Measurements from ENCODE around the gene GPX3. TPM values are rescaled to one million over a fixed set of nuclear protein-coding genes. Genes with fewer than 3 reads are reported as not detected.
A peak's percentile ranks its signal among the peaks of the same experiment; 100 is the strongest.

GPX3 gene
- total and polyA plus RNA-seq, 2 of the 13 experiments (the other 11 are each of a cell fraction or from before 2014, with no cell fraction given): 33.8 to 1,892 TPM

GRCh38 chr5:151020304-151021110, at the start of gene GPX3 (continued):
- TF ChIP-seq ZMYM4 (CRISPR knock-in tag; IDR thresholded peaks at IDR 0.05) (peak; percentile 80), ZNF407 (CRISPR knock-in tag; IDR thresholded peaks at IDR 0.05; ENCODE audit: not compliant biosample characterization) (peak; percentile 13), ZNF362 (CRISPR knock-in tag; IDR thresholded peaks at IDR 0.05; ENCODE audit: borderline replicate concordance) (no peak), CBX1 (IDR thresholded peaks at IDR 0.05; ENCODE audit: low read depth) (peak; percentile 89), BORCS8-MEF2B (CRISPR knock-in tag; IDR thresholded peaks at IDR 0.05) (peak; percentile 74), ZSCAN31 (CRISPR knock-in tag; IDR thresholded peaks at IDR 0.05; ENCODE audit: low read depth) (peak; percentile 49; the same call in 1 of the 2 replicates), NCOA2 (CRISPR knock-in tag; IDR thresholded peaks at IDR 0.05) (peak; percentile 23; the same call in 1 of the 2 replicates), HDAC2 (CRISPR knock-in tag; IDR thresholded peaks at IDR 0.05) (no peak), HCFC1 (IDR thresholded peaks at IDR 0.05; ENCODE audit: low read depth, low read length) (no peak), ZNF670 (CRISPR knock-in tag; IDR thresholded peaks at IDR 0.05; ENCODE audit: borderline replicate concordance) (peak; percentile 67; the same call in 1 of the 2 replicates), TCF7L2 (IDR thresholded peaks at IDR 0.05; ENCODE audit: low read depth, low read length) (no peak), ZKSCAN8 (CRISPR knock-in tag; IDR thresholded peaks at IDR 0.05; ENCODE audit: borderline replicate concordance) (no peak), HMGA1 (CRISPR knock-in tag; conservative IDR thresholded peaks at IDR 0.05) (no peak), ATF4 (CRISPR knock-in tag; IDR thresholded peaks at IDR 0.05) (no peak; a peak in 1 of 4 replicates), SCMH1 (CRISPR knock-in tag; IDR thresholded peaks at IDR 0.05; ENCODE audit: borderline replicate concordance) (no peak), DR1 (CRISPR knock-in tag; IDR thresholded peaks at IDR 0.05) (peak; percentile 94), CENPT (CRISPR knock-in tag; IDR thresholded peaks at IDR 0.05; ENCODE audit: low read depth) (no peak), ZNF350 (CRISPR knock-in tag; IDR thresholded peaks at IDR 0.05; ENCODE audit: borderline replicate concordance, low read depth) (peak; percentile 50; the same call in 1 of the 2 replicates), ZNF737 (CRISPR knock-in tag; IDR thresholded peaks at IDR 0.05; ENCODE audit: borderline replicate concordance) (no peak), PPARG (CRISPR knock-in tag; conservative IDR thresholded peaks at IDR 0.05) (peak; percentile 14; the same call in 1 of the 2 replicates)
